ENCODE results near the gene TCHHL1. TPM values are rescaled to one million over a fixed set of nuclear protein-coding genes. Genes with fewer than 3 reads are reported as not detected.

The TCHHL1 gene
- total RNA-seq, 1 experiment from 2014 or later, result not detected

DNA sequence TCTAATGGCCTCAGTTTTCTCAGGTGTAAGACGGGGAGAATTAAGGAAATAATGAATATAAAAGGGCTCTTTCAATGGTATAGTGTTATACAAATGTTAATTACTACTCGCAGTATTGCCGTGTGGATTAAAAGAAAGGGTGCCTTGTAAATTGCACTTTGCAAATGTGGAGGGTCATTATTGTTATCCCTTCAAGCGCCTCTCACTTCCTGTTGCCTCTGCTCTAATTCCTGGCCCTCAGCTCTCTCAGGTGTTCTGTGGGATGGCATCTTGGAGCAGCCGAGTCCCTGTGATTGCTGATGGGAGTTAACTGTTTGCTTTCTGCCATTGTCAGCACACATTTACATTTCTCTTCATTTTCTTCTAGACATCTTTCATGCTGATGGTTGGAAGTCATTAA, 45.0 kb downstream of the TCHHL1 start:
- no peak for DNase-seq (ENCODE audit: low spot score)
- in situ Hi-C loops (cut with HindIII; ENCODE audit: low sequenced_read_pairs), result no loop called here

DNA sequence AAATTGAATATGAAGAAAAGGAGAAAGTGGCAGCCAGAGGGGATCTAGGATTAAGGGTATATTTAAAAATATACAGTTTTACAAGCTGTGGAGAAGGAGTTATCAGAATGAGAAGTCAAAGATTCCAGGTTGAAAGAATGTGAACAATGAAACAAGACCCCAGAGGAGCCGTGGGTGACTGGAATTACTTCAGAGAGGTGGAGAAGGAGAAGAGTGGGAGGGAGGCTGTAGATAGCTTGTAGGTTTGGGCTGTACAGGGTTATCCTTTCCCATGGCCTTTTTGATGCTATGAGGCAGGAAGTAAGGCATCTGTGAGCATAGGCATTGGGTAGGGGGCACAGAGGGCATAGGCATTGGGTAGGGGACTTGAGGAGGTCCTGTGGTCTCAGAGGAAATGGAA, 46.8 kb downstream of the TCHHL1 start:
- no peak for DNase-seq (ENCODE audit: low spot score)
- in situ Hi-C loops (cut with HindIII; ENCODE audit: low sequenced_read_pairs), result no loop called here

DNA sequence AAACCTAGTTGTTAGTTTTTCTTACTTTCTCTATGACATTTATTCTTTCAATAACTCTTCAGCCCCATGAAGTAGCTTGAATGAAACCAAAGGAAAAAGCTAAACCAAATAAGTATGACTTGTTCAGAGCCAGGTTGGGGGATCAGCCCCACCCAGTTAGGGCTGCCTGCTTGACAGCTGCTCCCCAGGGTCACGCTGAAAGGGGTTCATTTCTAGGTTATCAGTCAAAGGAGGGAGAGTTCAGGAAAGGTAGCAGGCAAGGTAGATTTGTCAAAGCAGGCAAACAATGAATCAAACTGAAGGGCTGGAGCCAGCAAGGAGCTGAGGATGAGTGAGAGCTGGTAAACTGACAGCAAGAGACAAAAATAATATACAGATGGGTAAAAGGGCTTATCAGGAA, 49.0 kb downstream of the TCHHL1 start:
- DNase-seq (ENCODE audit: low spot score), result no peak
- in situ Hi-C loops (cut with HindIII; ENCODE audit: low sequenced_read_pairs), result no loop called here

DNA sequence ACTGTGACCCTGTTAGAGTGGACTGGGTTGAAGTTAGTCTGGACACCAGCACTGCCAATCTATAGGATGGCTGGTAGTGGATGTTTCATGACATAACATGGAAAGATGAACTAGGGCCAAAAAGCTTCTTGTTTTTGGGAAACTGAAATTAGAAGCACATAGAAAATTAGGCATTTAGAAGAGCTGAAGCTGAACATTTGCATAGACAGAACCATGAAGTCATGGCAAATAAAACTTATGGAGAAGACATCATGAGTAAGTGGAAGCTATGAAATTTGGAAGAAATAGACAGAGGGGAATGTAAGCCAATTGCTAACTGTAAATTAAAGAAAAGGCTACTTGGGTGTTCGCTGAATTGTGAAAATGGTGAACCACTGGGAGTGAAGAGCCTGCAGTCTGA, 49.4 kb downstream of the TCHHL1 start:
- DNase-seq (ENCODE audit: low spot score), result no peak
- in situ Hi-C loops (cut with HindIII; ENCODE audit: low sequenced_read_pairs), result no loop called here

DNA sequence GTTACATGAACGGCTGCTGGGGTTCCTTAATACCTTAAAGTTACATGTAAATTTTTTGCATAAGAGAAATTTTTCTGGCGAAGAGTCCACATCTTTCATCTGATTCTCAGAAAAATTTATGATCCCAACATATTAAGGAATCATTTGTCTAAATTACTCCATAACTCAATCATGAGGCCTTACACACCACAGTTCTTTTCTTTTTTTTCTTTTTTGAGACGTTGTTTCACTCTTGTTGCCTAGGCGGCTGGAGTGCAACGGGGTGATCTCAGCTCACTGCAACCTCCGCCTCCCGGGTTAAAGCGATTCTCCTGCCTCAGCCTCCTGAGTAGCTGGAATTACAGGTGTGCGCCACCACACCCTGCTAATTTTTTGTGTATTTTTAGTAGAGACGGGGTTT, 50.0 kb downstream of the TCHHL1 start:
- no peak for DNase-seq (ENCODE audit: low spot score)
- in situ Hi-C loops (cut with HindIII; ENCODE audit: low sequenced_read_pairs), result no loop called here

DNA sequence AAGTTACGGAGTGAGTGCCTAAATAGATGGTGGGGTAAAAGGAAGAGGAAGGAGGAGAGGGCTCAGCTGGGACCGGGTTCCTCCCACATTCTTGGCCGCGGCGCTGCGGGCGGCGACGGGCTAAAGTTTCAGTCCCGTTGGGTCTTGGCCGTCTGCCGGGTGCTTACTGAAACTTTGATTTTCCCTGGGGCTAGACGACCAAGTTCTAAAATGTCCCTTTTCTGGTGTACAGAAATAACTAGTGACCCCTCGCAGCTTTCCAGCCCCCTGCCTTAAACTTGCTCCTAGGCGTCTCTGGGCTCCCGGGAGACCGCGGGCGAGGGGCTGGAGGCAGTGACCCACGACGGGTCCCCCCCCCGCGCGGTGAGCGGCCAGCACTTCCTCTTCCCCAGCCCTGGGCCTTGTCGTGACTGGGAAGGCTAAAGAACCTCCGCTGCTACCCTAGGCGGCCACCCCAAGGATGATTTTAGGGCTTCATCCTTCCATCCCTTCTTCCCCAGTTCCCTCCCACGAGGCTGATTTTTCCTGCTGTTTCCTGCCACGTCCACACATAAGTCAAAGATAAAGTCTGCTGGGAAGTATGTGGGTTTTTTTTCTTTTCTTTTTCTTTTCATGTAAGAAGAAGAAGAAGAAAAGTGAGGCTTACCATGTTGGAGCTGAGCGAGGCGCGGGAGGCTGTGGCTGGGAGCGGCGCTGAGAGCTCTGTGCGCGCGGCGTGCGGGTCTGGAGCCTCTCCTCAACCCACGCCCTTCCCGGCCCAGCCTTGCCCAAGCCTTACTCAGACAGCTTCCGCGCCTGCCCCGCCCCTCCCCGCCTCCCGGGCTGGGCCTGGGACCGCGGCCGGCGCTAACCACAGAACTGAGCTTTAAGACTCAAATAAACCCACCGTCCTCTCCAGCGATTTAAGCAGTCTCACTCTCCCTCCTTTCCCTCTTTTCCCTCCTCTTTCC, 52.3 kb downstream of the TCHHL1 start, which contains the start of gene S100A11:
Gene S100A11 (minus strand): TSS at position 738 of the 950 bp plus-strand sequence. CDS start 89 bp downstream, at position 649.
- DNase-seq (ENCODE audit: low spot score), result no peak

DNA sequence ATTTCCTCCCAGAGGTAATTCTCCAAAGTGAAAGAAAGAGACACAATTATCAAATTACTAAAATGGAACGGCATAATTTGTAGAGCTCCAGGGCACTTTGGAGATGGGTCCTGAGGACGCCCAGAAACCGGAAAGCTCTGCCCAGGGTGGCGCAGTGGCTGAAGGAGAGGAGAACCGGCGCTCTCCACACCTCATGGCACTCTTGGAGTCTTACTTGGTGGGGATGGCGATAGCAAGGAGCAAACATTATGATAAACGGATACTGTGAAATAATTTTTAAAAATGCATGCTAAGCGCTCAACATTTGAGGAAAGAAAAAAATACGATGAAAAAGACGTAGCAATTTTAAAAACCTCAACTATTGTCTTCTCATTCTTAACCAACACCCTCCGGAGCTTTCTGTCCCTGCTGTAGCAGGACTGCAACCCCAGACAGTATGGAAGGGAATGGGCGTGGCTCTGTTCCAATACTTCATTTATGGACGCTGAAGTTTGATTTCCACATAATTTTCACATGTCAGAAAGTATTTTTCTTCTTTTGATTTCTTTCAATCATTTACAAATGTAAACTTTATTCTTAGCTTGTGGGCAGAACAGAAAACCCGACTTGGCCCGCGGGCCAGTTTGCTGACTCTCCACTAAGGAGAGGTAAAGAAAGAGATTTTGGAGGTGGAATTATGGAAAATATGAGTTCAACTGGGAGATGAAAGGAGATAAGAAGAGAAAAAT, 53.2 kb downstream of the TCHHL1 start:
- in situ Hi-C loops (cut with HindIII; ENCODE audit: low sequenced_read_pairs), result no loop called here
- no peak for DNase-seq (ENCODE audit: low spot score)

More for the DNA sequence above, 52.3 kb downstream of the TCHHL1 start, which contains the start of gene S100A11:
- in situ Hi-C loops (cut with HindIII; ENCODE audit: low sequenced_read_pairs), result no loop called here

DNA sequence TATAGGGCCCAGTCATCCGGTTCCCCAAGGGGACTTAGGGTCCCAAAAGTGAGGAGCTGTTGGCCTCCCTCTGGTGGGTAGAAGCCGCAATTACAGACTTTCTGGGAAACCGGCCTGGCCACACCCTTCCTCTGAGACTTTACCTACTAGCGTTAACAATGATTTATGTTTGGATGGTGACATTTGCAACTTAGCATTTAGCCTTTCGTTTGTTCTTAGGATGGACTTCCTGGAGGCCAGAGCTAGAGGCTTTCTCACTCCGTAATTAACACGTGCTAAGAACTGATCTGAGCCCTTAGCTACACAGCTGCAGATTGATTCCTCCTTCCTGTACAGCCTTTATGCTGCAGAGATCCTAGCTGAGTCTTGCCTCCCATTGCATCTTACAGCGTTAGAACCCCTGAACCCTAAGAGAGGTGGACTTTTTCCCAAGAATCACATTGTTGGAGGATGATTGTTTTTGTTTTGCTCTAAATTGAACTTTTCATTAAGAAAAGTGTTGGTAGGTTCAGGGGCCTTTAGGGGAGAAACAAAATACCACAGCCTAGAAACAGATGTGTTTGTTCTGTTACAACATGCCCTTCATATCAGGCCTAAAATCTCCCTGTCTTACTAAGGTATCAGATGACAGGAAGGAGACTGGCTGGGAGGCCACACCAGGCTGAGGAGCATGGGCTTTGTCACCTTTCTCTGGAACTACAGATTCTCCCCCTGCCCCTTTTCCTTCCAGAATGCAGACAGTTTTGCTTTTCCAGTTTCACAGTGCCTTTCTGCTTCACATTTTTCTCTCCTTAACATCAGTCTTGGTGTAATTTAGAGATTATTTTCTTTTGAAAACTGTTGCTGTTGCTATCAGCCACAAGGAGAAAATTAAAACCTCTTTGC, 54.0 kb downstream of the TCHHL1 start:
- in situ Hi-C loops (cut with HindIII; ENCODE audit: low sequenced_read_pairs), result no loop called here
- no peak for DNase-seq (ENCODE audit: low spot score)

DNA sequence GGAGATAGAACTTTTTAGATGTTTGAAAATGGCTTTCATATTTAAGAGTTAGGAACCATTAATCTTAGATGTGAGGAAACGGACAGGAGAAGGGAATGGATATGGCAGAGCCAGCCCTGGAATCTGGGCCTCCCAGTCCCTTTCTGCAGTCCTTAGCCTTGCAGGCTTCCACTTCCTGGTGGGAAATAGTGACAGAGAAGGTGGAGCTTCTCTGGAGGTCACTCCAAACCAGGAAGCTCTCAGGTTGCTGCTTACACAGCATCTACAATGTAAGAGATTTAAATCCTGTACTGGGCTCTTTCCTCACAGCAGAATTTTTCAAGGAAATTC, 54.6 kb downstream of the TCHHL1 start:
- in situ Hi-C loops (cut with HindIII; ENCODE audit: low sequenced_read_pairs), result no loop called here

More for the DNA sequence above, 54.6 kb downstream of the TCHHL1 start:
- DNase-seq (ENCODE audit: low spot score), result no peak

Other genes starting within 250 kb of the TCHHL1 start
- not detected in 2 replicates for gene C2CD4D, start 249.2 kb downstream of the TCHHL1 start, total RNA-seq (2014; rRNA removed; shearing (Covaris generic))
- gene THEM5, start 235.4 kb downstream of the TCHHL1 start, total RNA-seq (2014; rRNA removed; shearing (Covaris generic)), result not detected in 2 replicates
- gene THEM4, start 179.6 kb downstream of the TCHHL1 start, total RNA-seq (2014; rRNA removed; shearing (Covaris generic)), result not detected in 2 replicates
- not detected in 2 replicates for gene S100A10, start 95.2 kb downstream of the TCHHL1 start, total RNA-seq (2014; rRNA removed; shearing (Covaris generic))
- gene S100A11, start 52.1 kb downstream of the TCHHL1 start, total RNA-seq (2014; rRNA removed; shearing (Covaris generic)), result not detected in 2 replicates
- not detected in 2 replicates for gene TCHH, start 26.4 kb upstream of the TCHHL1 start, total RNA-seq (2014; rRNA removed; shearing (Covaris generic))
- gene RPTN, start 70.2 kb upstream of the TCHHL1 start, total RNA-seq (2014; rRNA removed; shearing (Covaris generic)), result not detected in 2 replicates
- not detected in 2 replicates for gene HRNR, start 135.1 kb upstream of the TCHHL1 start, total RNA-seq (2014; rRNA removed; shearing (Covaris generic))
- gene FLG, start 236.2 kb upstream of the TCHHL1 start, total RNA-seq (2014; rRNA removed; shearing (Covaris generic)), result not detected in 2 replicates